Measurements from ENCODE around the gene PCK2. TPM values are rescaled to one million over a fixed set of nuclear protein-coding genes. Genes with fewer than 3 reads are reported as not detected.
"Not testable (repeated sequence)": the region's sequence is repeated elsewhere in the genome, so short reads cannot be mapped to it uniquely, and the experiment has no call there.

The PCK2 gene
- total RNA-seq, 1 donor from 2014 or later: 22.2 TPM

GRCh38 chr14:24103451-24103850 lies 9.3 kb downstream of the PCK2 start:
- H3K36me3 Mint-ChIP-seq: peaks cover 19% of the 10 kb centered on the region
- H3K4me1 Mint-ChIP-seq: no peaks in the 10 kb centered on the region
- H3K4me3 Mint-ChIP-seq: no peak overlapping the region
- H3K27me3 Mint-ChIP-seq (ENCODE audit: low read depth): no peaks in the 10 kb centered on the region
- no peak overlapping the region for H3K27ac Mint-ChIP-seq
- peaks cover 8% of the 10 kb centered on the region for H3K9me3 Mint-ChIP-seq
- no peak for TF ChIP-seq CTCF (IDR thresholded peaks at IDR 0.05; ENCODE audit: unreplicated experiment)
- DNase-seq (ENCODE audit: low spot score in 2 of 2, unreplicated experiment in 2 of 2): no peak

GRCh38 chr14:24105609-24106239 lies 11.6 kb downstream of the PCK2 start:
- not testable (repeated sequence) for H3K9me3 Mint-ChIP-seq; H3K27me3 Mint-ChIP-seq (ENCODE audit: low read depth); H3K4me1 Mint-ChIP-seq; H3K4me3 Mint-ChIP-seq; H3K27ac Mint-ChIP-seq; DNase-seq (ENCODE audit: low spot score in 2 of 2, unreplicated experiment in 2 of 2)
- peaks cover 19% of the 10 kb centered on the region for H3K36me3 Mint-ChIP-seq

GRCh38 chr14:24106672-24107271 lies 12.7 kb downstream of the PCK2 start:
- no peak overlapping the region for H3K27ac Mint-ChIP-seq

GRCh38 chr14:24108336-24108874 lies 14.3 kb downstream of the PCK2 start:
- Mint-ChIP-seq H3K27me3 (ENCODE audit: low read depth) (no peaks in the 10 kb centered on the region), H3K9me3 (peaks cover 8% of the 10 kb centered on the region), H3K4me1 (peaks cover 4% of the 10 kb centered on the region), H3K36me3 (peaks cover 10% of the 10 kb centered on the region), H3K27ac (no peak overlapping the region), H3K4me3 (no peak overlapping the region)
- no peak for DNase-seq (ENCODE audit: low spot score in 2 of 2, unreplicated experiment in 2 of 2)
- no peak for TF ChIP-seq CTCF (IDR thresholded peaks at IDR 0.05; ENCODE audit: unreplicated experiment)

More at GRCh38 chr14:24106672-24107271, 12.7 kb downstream of the PCK2 start:
- no peak for DNase-seq (ENCODE audit: low spot score in 2 of 2, unreplicated experiment in 2 of 2)
- H3K9me3 Mint-ChIP-seq: peaks cover 8% of the 10 kb centered on the region
- no peak for TF ChIP-seq CTCF (IDR thresholded peaks at IDR 0.05; ENCODE audit: unreplicated experiment)
- H3K4me1 Mint-ChIP-seq: peaks cover 2% of the 10 kb centered on the region
- peaks cover 19% of the 10 kb centered on the region for H3K36me3 Mint-ChIP-seq
- H3K27me3 Mint-ChIP-seq (ENCODE audit: low read depth): no peaks in the 10 kb centered on the region
- no peak overlapping the region for H3K4me3 Mint-ChIP-seq

- H3K9me3 Mint-ChIP-seq: peaks cover 2% of the 10 kb centered on the region
- H3K4me3 Mint-ChIP-seq: no peak overlapping the region
- no peak for DNase-seq (ENCODE audit: low spot score in 2 of 2, unreplicated experiment in 2 of 2)
- H3K27me3 Mint-ChIP-seq (ENCODE audit: low read depth): peaks cover 2% of the 10 kb centered on the region
- H3K27ac Mint-ChIP-seq: no peak overlapping the region
- TF ChIP-seq CTCF (IDR thresholded peaks at IDR 0.05; ENCODE audit: unreplicated experiment): no peak
- no peaks in the 10 kb centered on the region for H3K36me3 Mint-ChIP-seq
- H3K4me1 Mint-ChIP-seq: peaks cover 5% of the 10 kb centered on the region
These were observed 15.9 kb downstream of the PCK2 start for GRCh38 chr14:24110060-24110459.

- no peak for DNase-seq (ENCODE audit: low spot score in 2 of 2, unreplicated experiment in 2 of 2)
- Mint-ChIP-seq H3K27ac (no peak overlapping the region), H3K4me1 (peaks cover 8% of the 10 kb centered on the region), H3K27me3 (ENCODE audit: low read depth) (peaks cover 2% of the 10 kb centered on the region), H3K36me3 (no peaks in the 10 kb centered on the region), H3K9me3 (no peaks in the 10 kb centered on the region), H3K4me3 (no peak overlapping the region)
- no peak for TF ChIP-seq CTCF (IDR thresholded peaks at IDR 0.05; ENCODE audit: unreplicated experiment)
These were observed 16.4 kb downstream of the PCK2 start for GRCh38 chr14:24110523-24110922.

Data from mesothelial cell of epicardium (in vitro differentiated cells).